ENCODE results near the gene SLX1A.
"Not testable (repeated sequence)": the region's sequence is repeated elsewhere in the genome, so short reads cannot be mapped to it uniquely, and the experiment has no call there.

SLX1A gene

GRCh38 chr16:30194172-30194925 is 674 bp downstream of the SLX1A start:
- not testable (repeated sequence) for H3K9me2 ChIP-seq (replicated peaks; ENCODE audit: insufficient read depth, low read length); H3K36me3 ChIP-seq (replicated peaks; ENCODE audit: insufficient read depth, low read length); H3K27ac ChIP-seq (ENCODE audit: low read length); H3K79me2 ChIP-seq (ENCODE audit: low read length); DNase-seq; H3F3A ChIP-seq (ENCODE audit: insufficient read depth, low read length); H4K20me1 ChIP-seq (ENCODE audit: insufficient read depth, low read length); H3K4me2 ChIP-seq (ENCODE audit: low read depth, low read length); H3K4me1 ChIP-seq (ENCODE audit: low read length); H3K27me3 ChIP-seq (replicated peaks; ENCODE audit: insufficient read depth, low read length); H3K9me3 ChIP-seq (replicated peaks; ENCODE audit: insufficient read depth, low read length); H2AFZ ChIP-seq (ENCODE audit: low read length); H3K9ac ChIP-seq (ENCODE audit: low read length)
- peak overlapping the region; percentile 41; the same call in 1 of the 2 replicates for H3K4me3 ChIP-seq (ENCODE audit: low read length)

- H4K20me1 ChIP-seq (ENCODE audit: insufficient read depth, low read length); H3K9me3 ChIP-seq (replicated peaks; ENCODE audit: insufficient read depth, low read length); H3K4me3 ChIP-seq (ENCODE audit: low read length); H2AFZ ChIP-seq (ENCODE audit: low read length); DNase-seq; H3K27ac ChIP-seq (ENCODE audit: low read length); H3K9ac ChIP-seq (ENCODE audit: low read length); H3F3A ChIP-seq (ENCODE audit: insufficient read depth, low read length); H3K27me3 ChIP-seq (replicated peaks; ENCODE audit: insufficient read depth, low read length); H3K4me1 ChIP-seq (ENCODE audit: low read length); H3K9me2 ChIP-seq (replicated peaks; ENCODE audit: insufficient read depth, low read length); H3K36me3 ChIP-seq (replicated peaks; ENCODE audit: insufficient read depth, low read length); H3K4me2 ChIP-seq (ENCODE audit: low read depth, low read length); H3K79me2 ChIP-seq (ENCODE audit: low read length): not testable (repeated sequence)
Observed at GRCh38 chr16:30197001-30197400, 3.3 kb downstream of the SLX1A start.

DNA sequence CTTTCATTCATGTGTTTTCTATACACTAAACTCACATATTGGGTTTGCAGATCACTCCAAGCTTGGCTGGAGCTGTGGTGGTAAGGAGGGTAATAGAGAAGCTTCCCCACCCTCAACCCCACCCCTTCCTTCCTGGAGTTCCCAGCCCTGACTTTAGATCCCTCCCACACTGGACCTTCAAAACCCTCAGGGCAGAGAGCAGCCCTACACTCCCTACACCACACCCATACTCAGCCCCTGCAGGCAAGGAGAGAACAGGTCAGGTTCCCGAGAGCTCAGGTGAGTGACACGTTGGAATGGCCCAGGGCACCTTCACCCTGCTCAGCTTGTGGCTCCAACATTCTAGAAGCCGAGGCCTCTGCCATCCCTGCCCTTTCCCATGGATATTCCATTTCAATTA is 5.4 kb downstream of the SLX1A start, which contains the start of gene SULT1A3:
Gene SULT1A3 (plus strand): TSS at position 207 of the 400 bp plus-strand sequence. CDS start 1,474 bp downstream, outside the sequence.
- not testable (repeated sequence) for H3K4me2 ChIP-seq (ENCODE audit: low read depth, low read length); DNase-seq

DNA sequence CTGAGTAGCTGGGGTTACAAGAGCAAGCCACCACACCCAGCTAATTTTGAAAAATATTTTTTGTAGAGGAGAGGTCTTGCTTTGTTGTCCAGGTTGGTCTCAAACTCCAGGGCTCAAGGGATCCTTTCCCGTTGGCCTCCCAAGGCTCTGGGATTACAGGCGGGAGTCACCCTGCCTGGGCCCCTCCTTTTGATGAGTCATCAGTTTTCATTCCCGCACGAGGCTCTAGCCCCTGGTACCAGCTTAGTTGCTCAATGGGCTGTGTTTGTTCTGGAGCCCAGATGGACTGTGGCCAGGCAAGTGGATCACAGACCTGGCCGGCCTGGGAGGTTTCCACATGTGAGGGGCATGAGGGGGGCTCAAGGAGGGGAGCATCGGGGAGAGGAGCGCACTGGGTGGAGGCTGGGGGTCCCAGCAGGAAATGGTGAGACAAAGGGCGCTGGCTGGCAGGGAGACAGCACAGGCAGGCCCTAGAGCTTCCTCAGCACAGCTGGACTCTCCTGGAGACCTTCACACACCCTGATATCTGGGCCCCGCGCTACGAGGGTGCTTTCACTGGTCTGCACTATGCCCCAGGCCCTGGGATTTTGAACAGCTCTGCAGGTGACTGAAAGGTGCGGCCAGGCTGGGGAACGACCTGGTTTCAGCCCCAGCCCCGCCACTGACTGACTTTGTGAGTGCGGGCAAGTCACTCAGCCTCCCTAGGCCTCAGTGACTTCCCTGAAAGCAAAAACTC is 6.1 kb downstream of the SLX1A start:
- H3K4me3 ChIP-seq (ENCODE audit: low read length); H3K4me2 ChIP-seq (ENCODE audit: low read depth, low read length); H3K36me3 ChIP-seq (replicated peaks; ENCODE audit: insufficient read depth, low read length); H3K79me2 ChIP-seq (ENCODE audit: low read length); H3K27ac ChIP-seq (ENCODE audit: low read length); H3K9me2 ChIP-seq (replicated peaks; ENCODE audit: insufficient read depth, low read length); H2AFZ ChIP-seq (ENCODE audit: low read length); H3K27me3 ChIP-seq (replicated peaks; ENCODE audit: insufficient read depth, low read length); H3K9me3 ChIP-seq (replicated peaks; ENCODE audit: insufficient read depth, low read length); H4K20me1 ChIP-seq (ENCODE audit: insufficient read depth, low read length); DNase-seq; H3K4me1 ChIP-seq (ENCODE audit: low read length); H3K9ac ChIP-seq (ENCODE audit: low read length); H3F3A ChIP-seq (ENCODE audit: insufficient read depth, low read length): not testable (repeated sequence)

More for the DNA sequence above, 5.4 kb downstream of the SLX1A start, which contains the start of gene SULT1A3:
- not testable (repeated sequence) for H2AFZ ChIP-seq (ENCODE audit: low read length); H3K79me2 ChIP-seq (ENCODE audit: low read length); H4K20me1 ChIP-seq (ENCODE audit: insufficient read depth, low read length); H3K9me2 ChIP-seq (replicated peaks; ENCODE audit: insufficient read depth, low read length); H3K9me3 ChIP-seq (replicated peaks; ENCODE audit: insufficient read depth, low read length); H3K27me3 ChIP-seq (replicated peaks; ENCODE audit: insufficient read depth, low read length); H3K4me3 ChIP-seq (ENCODE audit: low read length); H3K4me1 ChIP-seq (ENCODE audit: low read length); H3K27ac ChIP-seq (ENCODE audit: low read length); H3K9ac ChIP-seq (ENCODE audit: low read length); H3K36me3 ChIP-seq (replicated peaks; ENCODE audit: insufficient read depth, low read length); H3F3A ChIP-seq (ENCODE audit: insufficient read depth, low read length)

DNA sequence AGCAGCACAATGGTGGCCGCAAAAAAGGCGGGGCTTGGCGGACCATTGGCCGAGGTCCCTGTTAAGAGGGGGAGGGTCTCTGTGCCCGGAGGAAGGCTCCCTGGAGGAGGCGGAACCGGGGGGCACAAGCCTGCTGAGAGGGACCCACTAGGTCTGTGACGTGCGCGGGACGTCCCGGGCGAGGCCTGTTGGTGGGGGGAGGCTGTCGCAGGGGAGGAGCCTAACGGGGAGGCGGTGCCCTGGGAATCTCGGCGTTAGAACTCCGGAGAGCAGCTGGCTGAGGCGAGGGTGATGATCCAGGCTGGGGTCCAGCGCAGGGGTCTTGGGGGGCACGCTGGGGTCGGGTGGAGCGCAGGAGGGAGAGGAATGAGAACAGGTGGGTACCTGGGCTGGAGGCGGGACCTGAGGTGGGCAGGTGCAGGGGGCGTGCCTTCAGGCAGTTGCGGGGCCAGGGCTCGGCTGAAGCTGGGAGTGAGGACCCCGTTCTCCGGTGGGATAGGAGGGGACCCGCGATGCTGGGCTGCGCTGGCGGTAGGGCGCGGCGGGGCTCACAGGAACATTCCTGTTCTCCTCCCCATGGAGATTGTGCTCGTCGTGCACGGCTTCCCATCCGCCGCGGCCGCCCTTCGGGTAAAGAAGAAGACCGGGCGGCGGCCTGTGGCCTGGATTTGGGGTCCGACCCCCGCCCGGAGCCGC is 12.0 kb downstream of the SLX1A start:
- peak overlapping the region; percentile 55; the same call in 1 of the 2 replicates for H3K4me2 ChIP-seq (ENCODE audit: low read depth, low read length)
- peak overlapping the region; percentile 56 for H3K4me3 ChIP-seq (ENCODE audit: low read length)
- H3K27ac ChIP-seq (ENCODE audit: low read length); H2AFZ ChIP-seq (ENCODE audit: low read length); H3K36me3 ChIP-seq (replicated peaks; ENCODE audit: insufficient read depth, low read length); H3K27me3 ChIP-seq (replicated peaks; ENCODE audit: insufficient read depth, low read length); H3K9me3 ChIP-seq (replicated peaks; ENCODE audit: insufficient read depth, low read length); H4K20me1 ChIP-seq (ENCODE audit: insufficient read depth, low read length); H3K79me2 ChIP-seq (ENCODE audit: low read length); H3K9ac ChIP-seq (ENCODE audit: low read length); H3F3A ChIP-seq (ENCODE audit: insufficient read depth, low read length); H3K4me1 ChIP-seq (ENCODE audit: low read length); H3K9me2 ChIP-seq (replicated peaks; ENCODE audit: insufficient read depth, low read length); DNase-seq: not testable (repeated sequence)

DNA sequence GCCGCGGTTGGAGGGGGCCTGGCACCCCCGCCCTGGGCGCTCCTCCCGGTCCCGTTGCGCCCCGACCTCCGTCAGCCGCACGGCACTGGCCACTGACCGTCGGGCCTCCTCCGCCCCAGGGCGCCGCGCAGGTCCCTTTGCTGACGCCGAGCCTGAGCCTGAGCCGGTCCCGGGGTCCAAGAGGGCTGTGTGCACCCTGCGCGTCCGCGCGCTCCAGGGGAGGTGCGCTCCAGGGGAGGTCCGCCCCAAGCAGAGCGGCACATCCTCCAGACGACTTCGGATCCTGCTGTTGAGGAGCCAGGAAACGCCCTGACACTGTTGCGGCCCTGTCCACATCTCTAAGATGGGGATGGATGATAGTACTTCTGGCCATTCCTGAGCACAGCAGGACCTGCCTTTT is 12.6 kb downstream of the SLX1A start:
- not testable (repeated sequence) for H3K4me1 ChIP-seq (ENCODE audit: low read length); H4K20me1 ChIP-seq (ENCODE audit: insufficient read depth, low read length); H3K79me2 ChIP-seq (ENCODE audit: low read length); H3K9ac ChIP-seq (ENCODE audit: low read length); H2AFZ ChIP-seq (ENCODE audit: low read length); H3K9me2 ChIP-seq (replicated peaks; ENCODE audit: insufficient read depth, low read length); H3K27me3 ChIP-seq (replicated peaks; ENCODE audit: insufficient read depth, low read length); H3K27ac ChIP-seq (ENCODE audit: low read length); H3F3A ChIP-seq (ENCODE audit: insufficient read depth, low read length); H3K9me3 ChIP-seq (replicated peaks; ENCODE audit: insufficient read depth, low read length); H3K36me3 ChIP-seq (replicated peaks; ENCODE audit: insufficient read depth, low read length); DNase-seq
- peak overlapping the region; percentile 56 for H3K4me3 ChIP-seq (ENCODE audit: low read length)
- peak overlapping the region; percentile 55; the same call in 1 of the 2 replicates for H3K4me2 ChIP-seq (ENCODE audit: low read depth, low read length)

GRCh38 chr16:30207063-30207704 is 13.5 kb downstream of the SLX1A start:
- H3K4me1 ChIP-seq (ENCODE audit: low read length); H3K27me3 ChIP-seq (replicated peaks; ENCODE audit: insufficient read depth, low read length); H2AFZ ChIP-seq (ENCODE audit: low read length); H3K36me3 ChIP-seq (replicated peaks; ENCODE audit: insufficient read depth, low read length); DNase-seq; H3K9me3 ChIP-seq (replicated peaks; ENCODE audit: insufficient read depth, low read length); H3K27ac ChIP-seq (ENCODE audit: low read length); H3K9me2 ChIP-seq (replicated peaks; ENCODE audit: insufficient read depth, low read length); H3K4me3 ChIP-seq (ENCODE audit: low read length); H3K4me2 ChIP-seq (ENCODE audit: low read depth, low read length); H3K79me2 ChIP-seq (ENCODE audit: low read length); H4K20me1 ChIP-seq (ENCODE audit: insufficient read depth, low read length); H3F3A ChIP-seq (ENCODE audit: insufficient read depth, low read length); H3K9ac ChIP-seq (ENCODE audit: low read length): not testable (repeated sequence)
